GM18867 (cell line): ENCODE results near the gene ASB16.
"Not testable (repeated sequence)": the region's sequence is repeated elsewhere in the genome, so short reads cannot be mapped to it uniquely, and the experiment has no call there.

Experiments
- ATAC-seq: cut with Tn5 transposase; IDR thresholded peaks from one replicate; pipeline ENCODE4 v1.9.1; 2021; ENCODE audit warnings: mild to moderate bottlenecking, moderate library complexity; ENCODE audit not compliant: unreplicated experiment

The ASB16 gene

DNA sequence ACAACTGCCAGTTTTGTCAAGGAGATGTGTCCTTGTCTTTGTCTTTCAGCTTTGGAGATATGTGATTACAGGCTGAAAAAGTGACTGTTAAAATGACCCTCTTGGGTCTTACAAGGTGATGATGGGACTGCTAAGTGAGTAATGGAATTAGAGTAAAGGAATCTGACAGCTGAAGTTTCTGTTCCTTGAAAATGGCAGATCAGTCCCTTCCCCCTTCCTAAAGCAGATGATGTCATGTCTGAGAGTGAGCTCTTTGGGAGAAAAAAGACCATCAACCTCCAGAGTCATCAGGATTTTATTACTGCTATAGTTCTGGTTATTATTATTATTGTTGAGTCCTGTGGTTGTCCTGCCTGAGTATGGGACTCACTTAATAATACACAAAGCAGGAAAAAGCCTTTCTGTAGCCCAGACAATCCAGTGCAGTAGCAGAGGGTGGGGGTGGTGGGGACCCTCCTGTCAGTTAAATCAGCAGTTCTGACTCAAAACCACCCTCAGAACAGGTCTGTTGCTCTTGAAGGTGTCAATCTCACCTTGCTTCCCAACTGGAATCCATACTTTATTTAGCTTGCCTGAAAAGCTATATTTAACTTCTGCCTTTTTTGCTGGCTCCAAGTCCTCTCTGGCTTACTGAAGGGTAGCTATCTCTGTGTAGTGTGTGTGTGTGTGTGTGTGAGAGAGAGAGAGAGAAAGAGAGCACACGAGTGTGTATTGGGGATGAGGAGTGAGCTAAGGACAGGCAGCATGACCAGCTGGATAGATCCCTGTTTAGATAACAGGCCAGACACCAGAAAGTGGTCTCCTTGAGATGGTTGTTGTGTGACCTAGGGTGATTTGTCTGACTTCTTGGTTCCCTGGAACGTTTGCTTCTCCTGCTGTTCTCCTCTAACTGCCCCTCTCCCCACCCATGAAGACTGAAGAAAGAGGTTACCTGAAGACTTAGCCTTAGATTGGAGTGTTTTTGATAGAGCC, 23.8 kb upstream of the ASB16 start:
- ATAC-seq: no peak

DNA sequence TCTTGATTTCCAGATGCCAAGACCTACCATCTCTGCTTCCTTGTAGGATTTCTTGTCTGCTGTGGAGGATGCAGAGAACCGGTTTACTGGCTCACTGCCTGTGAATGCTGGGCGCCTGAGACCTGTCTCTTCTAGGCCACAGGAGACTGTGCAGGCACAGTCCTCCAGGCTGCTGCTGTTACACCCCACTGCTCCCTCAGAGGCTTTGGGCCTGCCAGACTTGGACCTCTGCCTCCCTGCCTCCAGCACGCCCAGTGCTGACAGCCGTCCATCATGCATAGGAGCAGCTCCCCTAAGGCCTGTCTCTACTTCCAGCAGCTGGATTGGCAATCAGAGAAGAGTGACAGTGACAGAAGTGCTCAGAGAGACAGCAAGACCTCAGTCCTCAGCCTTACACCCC, 22.7 kb upstream of the ASB16 start:
- ATAC-seq: no peak

DNA sequence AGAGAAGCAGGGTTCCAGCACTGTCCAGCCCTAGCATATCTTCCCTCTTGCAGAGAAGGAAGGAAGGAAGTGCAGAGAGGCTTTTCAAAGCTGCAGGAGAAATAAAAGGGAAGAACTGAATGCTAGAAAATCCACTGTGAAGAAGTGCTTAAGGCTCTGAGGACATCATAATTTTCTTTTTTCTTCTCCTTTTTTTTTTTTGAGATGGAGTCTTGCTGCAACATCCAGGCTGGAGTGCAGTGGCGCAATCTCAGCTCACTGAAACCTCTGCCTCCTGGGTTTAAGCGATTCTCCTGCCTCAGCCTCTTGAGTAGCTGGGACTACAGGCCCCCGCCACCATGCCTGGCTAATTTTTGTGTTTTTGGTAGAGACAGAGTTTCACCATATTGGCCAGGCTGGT, 21.4 kb upstream of the ASB16 start:
- not testable (repeated sequence) for ATAC-seq

DNA sequence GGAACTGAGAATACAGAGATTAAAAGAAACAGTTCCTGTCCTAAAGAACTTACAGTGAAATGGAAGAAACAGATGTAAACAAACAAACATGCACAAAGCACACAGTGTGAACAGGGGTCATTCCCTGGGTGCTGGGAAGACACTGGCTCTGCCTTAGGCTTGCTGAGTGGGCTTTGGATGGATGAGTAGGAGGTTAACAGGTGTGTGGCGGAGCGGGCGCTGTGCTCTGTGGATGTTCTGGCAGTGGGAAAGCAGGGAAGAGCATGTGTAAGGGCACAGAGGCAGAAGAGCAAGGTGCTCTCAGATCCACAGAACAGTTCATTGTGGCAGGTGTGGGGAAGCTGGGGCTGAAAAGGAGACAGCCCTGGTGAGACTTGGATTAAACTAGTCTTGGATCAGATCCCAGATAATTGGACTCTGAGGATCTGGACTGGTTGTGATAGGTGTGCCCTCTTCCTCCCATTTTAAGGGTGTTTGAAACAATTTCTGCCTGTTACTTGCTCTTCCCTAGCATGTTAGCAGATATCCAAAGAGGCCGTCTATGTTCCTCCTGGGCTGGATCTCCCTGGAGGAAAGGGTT, 20.7 kb upstream of the ASB16 start:
- ATAC-seq: no peak

DNA sequence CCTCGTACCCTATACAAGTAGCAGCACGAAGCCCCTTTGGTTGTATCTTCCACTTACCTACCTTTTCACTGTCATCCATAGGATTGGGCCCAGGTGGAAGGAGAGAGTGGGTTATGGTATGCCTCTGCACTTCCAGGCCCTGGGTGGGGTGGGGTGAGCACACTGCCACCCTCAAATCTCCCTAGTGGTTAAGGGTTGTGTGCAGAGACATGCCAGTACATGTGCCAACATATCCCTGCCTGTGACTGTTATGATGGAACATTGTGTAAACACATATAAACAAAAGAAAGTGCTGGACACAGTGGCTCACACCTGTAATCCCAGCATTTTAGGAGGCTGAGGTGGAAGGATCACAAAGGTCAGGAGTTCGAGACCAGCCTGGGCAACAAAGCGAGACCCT, 17.6 kb upstream of the ASB16 start:
- ATAC-seq: no peak

DNA sequence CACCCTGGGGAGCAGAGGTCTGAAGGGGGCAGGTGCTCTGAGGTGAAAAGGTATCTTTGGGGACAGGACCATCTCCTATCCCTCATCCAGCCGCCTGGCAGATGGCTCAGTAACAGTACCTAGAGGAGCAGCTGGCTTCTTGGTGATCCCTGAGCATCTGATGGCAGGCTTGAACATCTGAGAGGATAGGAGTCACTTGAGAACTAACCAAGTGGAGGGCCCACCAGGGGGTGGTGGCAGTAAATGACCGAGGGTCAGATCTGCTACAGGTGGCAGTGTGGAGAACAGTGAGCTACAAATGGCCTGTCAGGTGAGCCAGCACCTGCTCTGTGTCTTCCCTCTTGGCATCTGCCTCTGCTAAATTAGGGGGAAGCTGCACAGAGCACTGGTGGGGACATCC, 15.0 kb upstream of the ASB16 start:
- no peak for ATAC-seq

DNA sequence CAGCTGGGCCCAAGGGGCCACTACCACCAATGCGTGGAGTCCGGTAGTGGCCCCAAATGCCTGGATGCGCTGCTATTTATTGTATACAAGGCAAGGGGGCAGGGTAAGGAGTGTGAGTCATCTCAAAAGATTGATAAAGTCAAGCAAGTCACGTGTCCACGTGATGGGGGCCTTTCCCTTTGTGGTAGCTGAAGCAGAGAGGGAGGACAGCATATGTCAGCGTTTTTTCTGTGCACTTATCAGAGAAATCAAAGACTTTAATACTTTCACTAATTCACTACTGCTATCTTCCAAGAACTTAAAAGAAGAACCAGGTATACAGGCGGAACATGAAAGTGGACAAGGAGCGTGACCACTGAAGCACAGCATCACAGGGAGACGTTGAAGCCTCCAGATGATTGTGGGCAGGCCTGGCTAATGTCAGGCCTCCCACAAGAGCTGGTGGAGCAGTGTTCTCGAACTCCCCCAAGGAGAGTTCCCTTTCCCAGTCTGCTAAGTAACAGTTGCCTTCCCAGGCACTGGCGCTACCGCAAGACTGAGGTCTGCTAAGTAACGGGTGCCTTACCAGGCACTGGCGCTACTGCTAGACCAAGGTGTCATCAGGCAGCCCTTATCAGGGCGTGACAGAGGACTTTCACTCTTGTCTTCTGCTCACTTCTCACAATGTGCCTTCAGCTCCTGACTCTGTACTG, 10.8 kb upstream of the ASB16 start:
- no peak for ATAC-seq

DNA sequence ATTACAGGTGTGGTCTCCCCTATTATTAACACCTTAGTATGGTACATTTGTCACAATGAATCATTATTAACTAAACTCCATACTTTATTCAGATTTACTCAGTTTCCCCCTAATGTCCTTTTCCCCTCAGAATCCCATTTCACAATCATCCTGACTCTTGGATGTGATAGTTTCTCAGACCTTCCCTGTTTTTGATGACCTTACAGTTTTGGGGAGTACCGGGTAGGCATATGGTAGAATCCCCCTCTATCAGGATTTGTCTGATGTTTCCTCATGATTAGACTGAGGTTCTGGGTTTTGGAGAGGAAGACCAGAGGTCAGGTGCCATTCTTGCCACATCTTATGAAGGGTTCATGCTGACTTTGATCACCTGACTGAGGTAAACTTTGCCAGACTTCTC, 6.0 kb upstream of the ASB16 start:
- no peak for ATAC-seq

DNA sequence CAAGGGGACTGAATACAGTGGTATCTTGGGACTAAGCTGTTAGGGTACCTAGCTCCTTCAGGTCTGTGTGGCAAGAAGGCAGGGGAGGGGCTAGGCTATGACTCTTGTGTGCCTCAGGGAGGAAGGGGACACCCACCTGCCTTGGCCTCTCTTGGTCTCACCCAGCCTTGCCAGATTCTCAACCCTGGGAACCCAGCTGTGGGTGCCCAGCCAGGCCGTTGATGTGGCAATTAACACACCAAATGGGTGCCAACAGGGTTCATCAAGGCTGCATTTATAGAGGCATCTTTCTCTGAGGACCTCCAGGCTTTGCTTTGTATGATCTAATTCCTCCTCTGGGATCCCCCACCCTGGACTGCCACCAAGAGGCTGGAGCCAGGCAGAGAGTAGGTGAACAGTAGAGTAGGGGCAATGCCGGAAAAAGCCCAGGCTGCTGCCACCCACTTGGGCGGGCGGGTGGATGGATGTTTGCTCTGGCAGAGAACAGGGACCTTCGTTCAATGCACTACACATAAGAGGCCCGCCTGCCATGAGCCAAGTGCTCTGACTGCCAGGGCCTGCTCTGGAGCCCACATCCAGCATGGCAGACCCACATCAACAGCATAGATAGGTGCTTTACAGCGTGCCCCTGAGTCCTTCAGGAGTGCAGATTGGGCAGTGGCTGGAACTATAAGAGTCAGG, 3.2 kb upstream of the ASB16 start:
- no peak for ATAC-seq

DNA sequence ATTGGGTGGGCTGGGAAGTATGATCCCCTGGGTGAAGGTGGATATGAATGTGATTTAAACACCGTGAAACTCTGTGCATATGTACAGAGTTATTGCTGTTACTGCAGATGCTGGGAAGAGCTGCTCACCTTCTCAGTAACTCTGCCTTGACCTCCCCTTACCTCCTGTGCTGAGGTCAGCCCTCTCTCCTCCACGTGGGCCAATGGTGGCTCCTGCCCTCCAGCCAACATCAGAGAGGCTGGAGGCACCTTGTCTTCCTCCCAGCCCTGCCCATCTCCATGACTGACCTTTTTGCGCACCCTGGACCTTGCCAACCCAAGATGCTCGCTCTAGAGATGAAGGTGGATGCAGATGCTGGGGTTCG, 387 bp upstream of the ASB16 start:
- ATAC-seq: no peak

DNA sequence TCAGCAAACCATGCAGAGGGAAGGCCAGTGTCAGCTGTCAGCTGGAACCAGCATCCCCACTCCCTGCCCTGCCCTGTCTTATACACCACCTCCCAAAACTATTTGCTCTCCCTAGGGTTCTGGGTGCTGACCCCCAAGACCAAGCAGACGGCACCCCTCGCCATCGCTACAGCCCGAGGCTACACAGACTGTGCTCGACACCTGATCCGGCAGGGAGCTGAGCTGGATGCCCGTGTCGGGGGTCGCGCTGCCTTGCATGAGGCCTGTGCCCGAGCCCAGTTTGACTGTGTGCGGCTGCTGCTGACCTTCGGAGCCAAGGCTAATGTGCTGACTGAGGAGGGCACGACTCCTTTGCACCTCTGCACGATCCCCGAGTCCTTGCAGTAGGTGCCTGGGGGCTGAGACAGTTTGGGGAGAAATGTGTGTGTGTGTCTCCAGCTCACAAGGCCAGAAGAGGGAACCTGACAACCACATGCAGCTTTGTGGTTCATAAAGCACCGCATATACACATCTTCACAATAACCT, 1.5 kb downstream of the ASB16 start:
- ATAC-seq: no peak

DNA sequence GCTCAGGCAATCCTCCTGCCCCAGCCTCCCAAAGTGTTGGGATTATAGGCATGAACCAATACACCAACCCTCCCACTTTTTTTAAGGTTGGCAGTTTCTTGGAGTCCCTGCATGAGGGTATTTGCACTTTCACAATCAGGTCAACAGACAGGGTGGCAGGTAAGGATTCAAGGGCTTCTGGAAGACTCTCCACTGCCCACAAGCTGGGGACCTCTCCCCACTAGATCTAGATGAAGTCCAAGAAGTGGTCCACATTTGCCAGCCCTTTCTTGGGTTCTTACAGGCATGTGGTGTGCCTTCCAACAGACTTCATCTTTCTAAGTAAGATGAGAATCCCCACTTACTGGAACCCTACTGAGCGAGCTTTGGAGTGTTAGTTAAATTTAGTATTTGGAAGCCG, 3.9 kb downstream of the ASB16 start:
- ATAC-seq: no peak

DNA sequence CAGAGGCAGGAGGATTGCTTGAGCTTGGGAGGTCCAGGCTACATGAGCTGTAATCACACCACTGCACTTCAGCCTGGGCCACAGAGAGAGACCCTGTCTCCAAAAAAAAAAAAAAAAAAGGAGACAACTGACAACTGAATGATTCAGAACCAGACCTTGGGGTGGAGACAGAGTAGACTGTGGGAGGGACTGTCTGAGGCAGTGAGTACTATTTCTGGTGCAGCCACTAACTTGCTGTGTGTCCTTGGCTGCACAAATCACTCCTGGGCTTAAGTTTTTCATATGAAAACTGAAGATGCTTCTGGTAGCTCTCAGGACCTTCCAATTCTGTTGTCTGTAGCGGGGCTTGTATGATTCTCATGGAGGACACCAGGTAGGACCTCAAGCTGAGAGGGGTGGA, 5.8 kb downstream of the ASB16 start:
- ATAC-seq: no peak

DNA sequence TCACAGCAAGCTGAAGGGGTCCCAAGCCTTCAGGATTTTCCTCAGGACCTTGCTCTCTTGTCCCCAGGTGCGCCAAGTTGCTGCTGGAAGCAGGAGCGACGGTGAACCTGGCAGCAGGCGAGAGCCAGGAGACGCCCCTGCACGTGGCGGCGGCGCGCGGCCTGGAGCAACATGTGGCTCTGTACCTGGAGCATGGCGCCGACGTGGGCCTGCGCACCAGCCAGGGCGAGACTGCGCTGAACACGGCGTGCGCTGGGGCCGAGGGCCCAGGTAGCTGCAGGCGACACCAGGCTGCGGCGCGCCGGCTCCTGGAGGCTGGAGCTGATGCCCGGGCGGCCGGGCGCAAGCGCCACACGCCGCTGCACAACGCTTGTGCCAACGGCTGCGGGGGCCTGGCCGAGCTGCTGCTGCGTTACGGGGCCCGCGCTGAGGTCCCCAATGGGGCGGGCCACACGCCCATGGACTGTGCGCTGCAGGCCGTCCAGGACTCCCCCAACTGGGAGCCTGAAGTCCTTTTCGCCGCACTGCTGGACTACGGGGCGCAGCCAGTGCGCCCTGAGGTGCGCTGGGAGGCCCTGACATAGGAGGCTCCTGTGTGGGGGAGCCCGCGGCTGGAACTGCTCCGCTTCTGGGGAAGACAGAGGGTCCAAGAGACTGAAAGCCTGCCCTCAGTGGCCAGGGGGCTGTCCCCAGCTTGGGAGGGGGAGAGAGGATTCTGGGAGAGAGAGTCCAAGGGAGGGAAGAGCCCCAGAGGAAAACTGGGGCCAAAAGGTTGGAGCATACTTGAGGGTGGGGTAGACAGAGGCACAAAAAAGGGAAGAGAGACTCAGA, 6.4 kb downstream of the ASB16 start:
- no peak for ATAC-seq

DNA sequence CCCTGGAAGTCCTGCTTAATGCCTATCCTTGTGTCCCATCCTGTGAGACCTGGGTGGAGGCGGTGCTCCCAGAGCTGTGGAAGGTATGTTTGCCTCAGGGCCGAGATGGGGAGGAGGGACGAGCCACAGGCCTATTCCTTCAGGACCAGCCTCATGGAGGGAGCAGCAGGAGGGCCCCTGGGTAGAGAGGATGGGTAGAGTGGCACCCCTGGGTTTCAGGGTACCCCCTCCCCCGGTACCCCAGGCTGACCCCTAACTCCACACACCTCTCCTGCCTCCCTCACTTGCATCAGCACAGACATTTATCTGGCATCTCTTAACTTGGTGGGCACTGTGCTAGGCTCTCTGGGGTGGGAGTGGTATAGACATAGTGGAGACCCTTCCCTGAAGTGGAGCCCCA, 7.1 kb downstream of the ASB16 start:
- ATAC-seq: no peak

DNA sequence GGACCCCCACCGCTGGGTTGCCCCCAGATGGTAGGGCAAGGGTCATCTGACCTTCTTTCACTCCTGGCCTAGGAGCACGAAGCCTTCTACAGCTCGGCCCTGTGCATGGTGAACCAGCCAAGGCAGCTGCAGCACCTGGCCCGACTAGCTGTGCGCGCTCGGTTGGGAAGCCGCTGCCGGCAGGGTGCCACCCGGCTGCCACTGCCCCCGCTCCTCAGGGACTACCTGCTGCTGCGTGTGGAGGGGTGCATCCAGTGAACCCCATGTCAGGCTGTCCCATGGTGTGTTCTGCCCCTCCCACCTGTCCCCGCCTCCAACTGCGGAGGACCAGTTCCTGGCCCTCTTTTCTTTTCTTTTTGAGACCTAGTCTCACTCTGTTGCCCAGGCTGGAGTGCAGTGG, 7.6 kb downstream of the ASB16 start:
- no peak for ATAC-seq

DNA sequence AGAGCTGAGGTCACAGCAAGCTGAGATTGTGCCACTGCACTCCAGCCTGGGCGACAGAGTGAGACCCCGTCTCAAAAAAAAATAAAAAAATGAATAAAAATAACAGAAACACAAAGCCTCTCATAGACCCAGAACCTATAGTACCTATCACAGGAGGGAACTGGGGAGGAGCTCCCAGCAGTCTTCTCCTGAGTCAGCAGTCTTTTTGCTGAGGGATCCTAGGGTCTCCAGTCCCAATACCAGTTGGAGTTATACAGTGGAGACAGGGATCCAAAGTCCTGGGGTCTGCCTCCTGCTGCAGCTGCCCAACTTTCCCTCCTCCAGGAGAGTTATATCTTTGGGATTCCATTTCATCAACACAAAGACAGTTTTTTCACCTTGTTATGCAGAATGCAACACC, 12.5 kb downstream of the ASB16 start:
- ATAC-seq: no peak

DNA sequence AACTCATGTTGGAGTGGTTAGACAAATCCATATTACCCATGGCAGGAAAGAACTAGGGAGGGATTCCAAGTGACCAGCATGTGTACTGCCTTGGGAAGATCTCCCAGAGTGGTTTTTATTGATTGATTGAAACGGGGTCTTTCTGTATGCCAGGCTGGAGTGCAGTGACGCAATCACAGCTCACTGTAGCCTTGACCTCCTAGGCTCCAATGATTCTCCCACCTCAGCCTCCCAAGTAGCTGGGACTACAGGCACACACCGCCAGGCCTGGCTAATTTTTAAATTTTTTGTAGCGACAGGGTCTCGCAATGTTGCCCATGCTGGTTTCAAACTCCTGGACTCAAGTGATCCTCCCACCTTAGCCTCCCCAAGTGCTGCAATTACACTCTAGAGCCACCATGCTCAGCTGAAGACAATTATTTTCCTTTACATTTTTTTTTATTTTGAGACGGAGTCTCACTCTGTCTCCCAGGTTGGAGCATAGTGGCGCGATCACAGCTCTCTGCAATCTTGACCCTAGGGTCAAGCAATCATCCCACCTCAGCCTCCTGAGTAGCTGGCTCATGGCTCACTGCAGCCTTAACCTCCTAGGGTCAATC, 13.8 kb downstream of the ASB16 start:
- ATAC-seq: no peak

DNA sequence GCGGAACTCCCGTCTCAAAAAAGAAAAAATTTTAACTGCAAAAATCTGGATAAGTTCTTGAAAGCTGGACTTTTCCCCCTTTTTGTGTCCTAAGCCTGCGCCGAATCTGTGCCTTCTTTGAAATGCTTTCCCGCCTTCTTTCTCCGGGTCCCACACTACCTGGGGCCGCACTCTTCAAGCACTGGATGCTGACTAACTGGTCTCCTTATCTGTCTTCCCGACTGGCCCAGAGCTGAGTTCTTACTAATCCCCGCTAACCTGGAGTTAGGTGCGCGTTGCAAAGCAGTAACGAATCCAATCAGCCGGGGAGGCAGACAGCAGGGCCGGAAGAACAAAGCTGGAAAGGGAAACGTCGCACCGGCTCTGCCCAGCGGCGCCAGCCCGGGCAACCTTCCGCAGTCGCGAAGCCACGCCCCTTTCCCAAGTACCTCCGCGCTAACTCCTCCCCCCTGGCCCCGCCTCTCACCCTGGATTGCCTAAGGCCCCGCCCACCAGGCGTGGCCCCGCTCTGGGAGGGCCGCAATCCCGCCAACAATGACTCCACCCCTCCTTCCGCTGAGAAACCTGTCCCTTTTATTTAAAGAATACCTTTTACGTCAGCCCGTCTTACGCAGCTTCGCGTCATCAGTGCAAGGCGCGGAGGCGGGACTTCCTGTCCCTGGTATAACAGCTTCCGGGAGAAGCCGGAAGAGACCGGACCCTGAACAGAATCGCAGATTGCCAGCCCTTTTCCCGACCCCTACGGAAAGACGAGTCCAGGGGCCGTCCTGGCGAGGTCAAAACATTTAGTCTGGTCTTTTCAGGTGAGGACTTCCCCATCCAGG, 16.0 kb downstream of the ASB16 start, which contains the start of gene TMUB2:
TSS of gene TMUB2 (plus strand) at position 666 of the 824 bp plus-strand sequence. CDS start 737 bp downstream, outside the sequence.
- peak; percentile 84 for ATAC-seq
